HL-60/S4 (cell line): ENCODE results near the gene ZNF679.
"Not testable (repeated sequence)": the region's sequence is repeated elsewhere in the genome, so short reads cannot be mapped to it uniquely, and the experiment has no call there.

Experiments
- in situ Hi-C: fragments of 300-500 bp; cut with MboI; formaldehyde crosslinking; loops from 2 replicates; pipeline ENCODE4 v1.14.3; 2022; ENCODE audit warnings: low sequenced_read_pairs

The ZNF679 gene

GRCh38 chr7:64308016-64308270 lies 79.7 kb downstream of the ZNF679 start:
- in situ Hi-C loops = no loop called here

DNA sequence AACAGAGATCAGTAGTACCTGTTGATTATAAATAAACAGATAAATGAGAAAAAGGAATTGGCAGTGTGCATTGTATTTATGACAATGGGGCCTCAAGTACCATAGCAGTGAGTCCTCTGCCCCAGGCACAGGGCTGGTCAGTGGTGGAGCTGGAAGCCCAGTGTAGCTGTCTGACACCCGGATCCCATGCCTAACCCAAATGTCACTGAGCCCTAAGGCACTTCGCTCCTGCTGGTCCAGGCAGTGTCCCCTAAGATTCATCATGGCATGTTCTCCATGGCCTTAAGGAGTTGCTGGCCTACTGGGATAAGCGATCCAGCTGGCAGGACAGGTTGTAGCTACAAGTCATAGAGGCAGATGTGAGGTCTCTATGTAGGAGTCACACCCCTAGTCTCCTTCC lies 82.2 kb downstream of the ZNF679 start:
- in situ Hi-C loops = no loop called here

DNA sequence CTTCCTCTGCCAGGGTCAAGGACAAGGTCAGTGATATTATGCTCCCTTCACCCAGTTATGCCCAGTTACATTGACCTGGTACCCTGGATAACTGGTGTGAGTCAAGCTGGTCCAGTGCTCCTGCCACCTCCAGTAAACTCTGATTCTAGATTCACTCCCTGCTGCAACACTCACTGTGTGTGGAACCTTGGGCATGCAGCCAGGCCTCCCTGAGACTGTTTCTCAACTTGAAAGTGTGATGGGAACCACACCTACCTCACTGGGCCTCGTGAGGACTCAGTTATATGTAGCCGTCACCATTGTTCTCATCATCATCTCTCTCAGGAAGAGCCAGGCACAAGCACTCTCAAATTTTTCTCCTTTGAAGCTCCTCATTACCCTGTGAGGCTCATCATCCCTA lies 84.6 kb downstream of the ZNF679 start:
- in situ Hi-C loops = no loop called here

- in situ Hi-C loops = no loop called here
Observed at GRCh38 chr7:64313740-64314491, 85.6 kb downstream of the ZNF679 start, which contains the start of gene ZNF736. ZNF736 (plus strand) TSS chr7:64313961; CDS start chr7:64314151, 190 bp downstream.

- in situ Hi-C loops = no loop called here
Observed at GRCh38 chr7:64314566-64314965, 86.3 kb downstream of the ZNF679 start.

GRCh38 chr7:64316031-64316742 lies 87.9 kb downstream of the ZNF679 start:
- in situ Hi-C loops = not testable (repeated sequence)
